ENCODE measurements around the gene SBF2. TPM values are rescaled to one million over a fixed set of nuclear protein-coding genes. Genes with fewer than 3 reads are reported as not detected.

SBF2 gene
- total and polyA plus RNA-seq, 2 of the 13 experiments (the other 11 are each of a cell fraction or from before 2014, with no cell fraction given): 24.0 to 45.8 TPM

DNA sequence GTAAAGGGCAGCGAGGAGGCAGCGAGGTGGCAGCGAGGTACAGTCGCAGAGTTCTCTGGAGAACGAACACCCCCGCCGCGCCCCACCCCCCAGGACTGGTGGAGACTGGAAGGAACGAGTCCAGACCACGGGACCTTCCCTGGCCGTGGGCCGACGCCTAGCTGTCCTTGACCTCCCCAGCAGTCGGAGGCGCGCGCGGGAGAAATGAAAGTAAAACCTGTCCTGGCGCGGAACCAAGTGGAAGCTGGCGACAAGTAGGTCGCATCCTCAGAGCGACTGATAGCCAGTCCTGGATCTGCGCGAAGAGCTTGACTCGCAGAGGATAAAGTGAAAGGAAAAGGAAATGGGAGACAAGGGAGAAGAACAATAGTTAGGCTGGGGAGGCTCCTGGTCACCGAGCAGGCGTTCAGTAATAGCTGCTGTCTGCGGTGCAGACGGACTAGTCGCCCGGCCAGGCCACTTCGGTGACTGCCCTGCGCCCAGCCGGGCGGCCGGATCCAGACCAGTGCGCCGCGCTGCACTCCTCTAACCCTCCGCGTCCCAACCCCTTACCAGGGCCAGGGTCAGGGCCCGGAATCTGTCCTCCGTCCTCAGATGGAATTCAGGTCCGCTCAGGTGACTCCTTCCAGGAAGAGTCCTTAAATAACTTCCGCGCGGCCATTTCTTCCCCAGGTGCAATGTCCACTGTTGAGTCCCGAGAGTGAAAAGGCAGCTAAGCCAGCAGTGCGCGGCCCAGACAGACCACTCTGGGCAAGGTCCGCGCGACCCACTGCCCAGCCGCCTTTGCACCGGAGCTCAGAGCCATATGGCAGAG lies 8.9 kb upstream of the SBF2 start (continued):
- TF ChIP-seq ZNF746 (CRISPR knock-in tag; IDR thresholded peaks at IDR 0.05): no peak; the same call in 1 of the 2 replicates
- peak; percentile 41; the same call in 1 of the 2 replicates for TF ChIP-seq SP4 (CRISPR knock-in tag; IDR thresholded peaks at IDR 0.05)
- TF ChIP-seq TRIM24 (CRISPR knock-in tag; IDR thresholded peaks at IDR 0.05): no peak
- peak; percentile 39; the same call in 1 of the 2 replicates for TF ChIP-seq HNF4G (IDR thresholded peaks at IDR 0.05; ENCODE audit: borderline replicate concordance, low read depth, low read length)
- no peak for TF ChIP-seq HNF4G (CRISPR knock-in tag; IDR thresholded peaks at IDR 0.05; ENCODE audit: borderline replicate concordance, low read depth)
- peak; percentile 57; the same call in 1 of the 2 replicates for TF ChIP-seq FIP1L1 (IDR thresholded peaks at IDR 0.05; ENCODE audit: borderline replicate concordance, insufficient read depth, low read depth, low read length)
- no peak for TF ChIP-seq ZNF263 (CRISPR knock-in tag; IDR thresholded peaks at IDR 0.05)
- TF ChIP-seq MYNN (CRISPR knock-in tag; IDR thresholded peaks at IDR 0.05; ENCODE audit: low read depth): no peak
- TF ChIP-seq, protein P1, sequence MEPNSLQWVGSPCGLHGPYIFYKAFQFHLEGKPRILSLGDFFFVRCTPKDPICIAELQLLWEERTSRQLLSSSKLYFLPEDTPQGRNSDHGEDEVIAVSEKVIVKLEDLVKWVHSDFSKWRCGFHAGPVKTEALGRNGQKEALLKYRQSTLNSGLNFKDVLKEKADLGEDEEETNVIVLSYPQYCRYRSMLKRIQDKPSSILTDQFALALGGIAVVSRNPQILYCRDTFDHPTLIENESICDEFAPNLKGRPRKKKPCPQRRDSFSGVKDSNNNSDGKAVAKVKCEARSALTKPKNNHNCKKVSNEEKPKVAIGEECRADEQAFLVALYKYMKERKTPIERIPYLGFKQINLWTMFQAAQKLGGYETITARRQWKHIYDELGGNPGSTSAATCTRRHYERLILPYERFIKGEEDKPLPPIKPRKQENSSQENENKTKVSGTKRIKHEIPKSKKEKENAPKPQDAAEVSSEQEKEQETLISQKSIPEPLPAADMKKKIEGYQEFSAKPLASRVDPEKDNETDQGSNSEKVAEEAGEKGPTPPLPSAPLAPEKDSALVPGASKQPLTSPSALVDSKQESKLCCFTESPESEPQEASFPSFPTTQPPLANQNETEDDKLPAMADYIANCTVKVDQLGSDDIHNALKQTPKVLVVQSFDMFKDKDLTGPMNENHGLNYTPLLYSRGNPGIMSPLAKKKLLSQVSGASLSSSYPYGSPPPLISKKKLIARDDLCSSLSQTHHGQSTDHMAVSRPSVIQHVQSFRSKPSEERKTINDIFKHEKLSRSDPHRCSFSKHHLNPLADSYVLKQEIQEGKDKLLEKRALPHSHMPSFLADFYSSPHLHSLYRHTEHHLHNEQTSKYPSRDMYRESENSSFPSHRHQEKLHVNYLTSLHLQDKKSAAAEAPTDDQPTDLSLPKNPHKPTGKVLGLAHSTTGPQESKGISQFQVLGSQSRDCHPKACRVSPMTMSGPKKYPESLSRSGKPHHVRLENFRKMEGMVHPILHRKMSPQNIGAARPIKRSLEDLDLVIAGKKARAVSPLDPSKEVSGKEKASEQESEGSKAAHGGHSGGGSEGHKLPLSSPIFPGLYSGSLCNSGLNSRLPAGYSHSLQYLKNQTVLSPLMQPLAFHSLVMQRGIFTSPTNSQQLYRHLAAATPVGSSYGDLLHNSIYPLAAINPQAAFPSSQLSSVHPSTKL (CRISPR knock-in tag; IDR thresholded peaks at IDR 0.05): peak; percentile 59
- no peak for TF ChIP-seq ZKSCAN1 (IDR thresholded peaks at IDR 0.05; ENCODE audit: low read length)
- TF ChIP-seq, protein P2, sequence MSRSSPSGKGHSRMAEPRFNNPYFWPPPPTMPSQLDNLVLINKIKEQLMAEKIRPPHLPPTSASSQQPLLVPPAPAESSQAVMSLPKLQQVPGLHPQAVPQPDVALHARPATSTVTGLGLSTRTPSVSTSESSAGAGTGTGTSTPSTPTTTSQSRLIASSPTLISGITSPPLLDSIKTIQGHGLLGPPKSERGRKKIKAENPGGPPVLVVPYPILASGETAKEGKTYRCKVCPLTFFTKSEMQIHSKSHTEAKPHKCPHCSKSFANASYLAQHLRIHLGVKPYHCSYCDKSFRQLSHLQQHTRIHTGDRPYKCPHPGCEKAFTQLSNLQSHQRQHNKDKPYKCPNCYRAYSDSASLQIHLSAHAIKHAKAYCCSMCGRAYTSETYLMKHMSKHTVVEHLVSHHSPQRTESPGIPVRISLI (CRISPR knock-in tag; IDR thresholded peaks at IDR 0.05; ENCODE audit: borderline replicate concordance): 0 out of 2 replicates have a peak, but pooled peaks have one; percentile 21
- no peak for TF ChIP-seq ATM (IDR thresholded peaks at IDR 0.05; ENCODE audit: borderline replicate concordance)
- TF ChIP-seq TBX3 (IDR thresholded peaks at IDR 0.05; ENCODE audit: borderline replicate concordance): no peak
- 0 out of 2 replicates have a peak, but pooled peaks have one; percentile 49 for TF ChIP-seq ZNF724P (CRISPR knock-in tag; IDR thresholded peaks at IDR 0.05; ENCODE audit: borderline replicate concordance)
- TF ChIP-seq, protein P3, sequence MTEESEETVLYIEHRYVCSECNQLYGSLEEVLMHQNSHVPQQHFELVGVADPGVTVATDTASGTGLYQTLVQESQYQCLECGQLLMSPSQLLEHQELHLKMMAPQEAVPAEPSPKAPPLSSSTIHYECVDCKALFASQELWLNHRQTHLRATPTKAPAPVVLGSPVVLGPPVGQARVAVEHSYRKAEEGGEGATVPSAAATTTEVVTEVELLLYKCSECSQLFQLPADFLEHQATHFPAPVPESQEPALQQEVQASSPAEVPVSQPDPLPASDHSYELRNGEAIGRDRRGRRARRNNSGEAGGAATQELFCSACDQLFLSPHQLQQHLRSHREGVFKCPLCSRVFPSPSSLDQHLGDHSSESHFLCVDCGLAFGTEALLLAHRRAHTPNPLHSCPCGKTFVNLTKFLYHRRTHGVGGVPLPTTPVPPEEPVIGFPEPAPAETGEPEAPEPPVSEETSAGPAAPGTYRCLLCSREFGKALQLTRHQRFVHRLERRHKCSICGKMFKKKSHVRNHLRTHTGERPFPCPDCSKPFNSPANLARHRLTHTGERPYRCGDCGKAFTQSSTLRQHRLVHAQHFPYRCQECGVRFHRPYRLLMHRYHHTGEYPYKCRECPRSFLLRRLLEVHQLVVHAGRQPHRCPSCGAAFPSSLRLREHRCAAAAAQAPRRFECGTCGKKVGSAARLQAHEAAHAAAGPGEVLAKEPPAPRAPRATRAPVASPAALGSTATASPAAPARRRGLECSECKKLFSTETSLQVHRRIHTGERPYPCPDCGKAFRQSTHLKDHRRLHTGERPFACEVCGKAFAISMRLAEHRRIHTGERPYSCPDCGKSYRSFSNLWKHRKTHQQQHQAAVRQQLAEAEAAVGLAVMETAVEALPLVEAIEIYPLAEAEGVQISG (CRISPR knock-in tag; IDR thresholded peaks at IDR 0.05): peak; percentile 62; the same call in 1 of the 2 replicates
- no peak for TF ChIP-seq HNRNPH1 (optimal IDR thresholded peaks at IDR 0.05; ENCODE audit: low read depth, low read length)
- TF ChIP-seq SRF (IDR thresholded peaks at IDR 0.05; ENCODE audit: low read depth, low read length): no peak
- TF ChIP-seq ZNF552 (CRISPR knock-in tag; IDR thresholded peaks at IDR 0.05; ENCODE audit: borderline replicate concordance): no peak
- TF ChIP-seq KDM5A (IDR thresholded peaks at IDR 0.05; ENCODE audit: borderline replicate concordance, low read length): no peak
- TF ChIP-seq ZNF614 (CRISPR knock-in tag; IDR thresholded peaks at IDR 0.05; ENCODE audit: borderline replicate concordance): no peak
- TF ChIP-seq MXI1 (IDR thresholded peaks at IDR 0.05; ENCODE audit: borderline replicate concordance, low read depth, low read length): peak; percentile 26; the same call in 1 of the 3 replicates
- peak; percentile 49 for TF ChIP-seq SKI (IDR thresholded peaks at IDR 0.05; ENCODE audit: partially characterized antibody)
